Loucy (cell line): ENCODE data around the gene RGS2.

Source experiments
- EZH2phosphoT487 ChIP-seq: fragments of 200-600 bp; IDR thresholded peaks from 2 replicates; pipeline ENCODE4 v1.6.1; 2018; ENCODE audit warnings: antibody characterized with exemption, mild to moderate bottlenecking, moderate library complexity, borderline replicate concordance
- TF ChIP-seq, protein P1 (sequence below): fragments of 200-600 bp; sonication (generic); conservative IDR thresholded peaks from 2 replicates; pipeline ENCODE4 v1.5.1; 2014; ENCODE audit warnings: mild to moderate bottlenecking, antibody characterized with exemption, low read length

DNA sequence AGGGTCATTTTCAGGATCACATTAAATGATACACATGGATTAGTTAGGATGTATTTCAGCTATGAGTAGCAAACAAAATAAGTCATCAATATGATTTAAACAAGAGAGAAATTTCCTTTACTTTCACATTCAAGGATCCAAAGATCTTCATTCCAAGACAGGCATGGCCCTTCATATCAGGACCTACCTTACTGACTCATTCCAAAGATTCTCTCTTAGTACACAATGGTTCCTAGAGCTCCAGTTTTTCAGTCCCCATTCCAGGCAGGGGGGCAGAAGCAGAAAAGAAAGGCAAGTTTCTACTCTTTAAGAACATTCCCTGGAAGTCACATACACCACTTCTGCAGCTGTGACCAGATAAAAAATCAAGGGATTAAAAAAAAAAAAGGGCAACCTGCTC is 23.7 kb downstream of the RGS2 start:
- TF ChIP-seq, protein P1, sequence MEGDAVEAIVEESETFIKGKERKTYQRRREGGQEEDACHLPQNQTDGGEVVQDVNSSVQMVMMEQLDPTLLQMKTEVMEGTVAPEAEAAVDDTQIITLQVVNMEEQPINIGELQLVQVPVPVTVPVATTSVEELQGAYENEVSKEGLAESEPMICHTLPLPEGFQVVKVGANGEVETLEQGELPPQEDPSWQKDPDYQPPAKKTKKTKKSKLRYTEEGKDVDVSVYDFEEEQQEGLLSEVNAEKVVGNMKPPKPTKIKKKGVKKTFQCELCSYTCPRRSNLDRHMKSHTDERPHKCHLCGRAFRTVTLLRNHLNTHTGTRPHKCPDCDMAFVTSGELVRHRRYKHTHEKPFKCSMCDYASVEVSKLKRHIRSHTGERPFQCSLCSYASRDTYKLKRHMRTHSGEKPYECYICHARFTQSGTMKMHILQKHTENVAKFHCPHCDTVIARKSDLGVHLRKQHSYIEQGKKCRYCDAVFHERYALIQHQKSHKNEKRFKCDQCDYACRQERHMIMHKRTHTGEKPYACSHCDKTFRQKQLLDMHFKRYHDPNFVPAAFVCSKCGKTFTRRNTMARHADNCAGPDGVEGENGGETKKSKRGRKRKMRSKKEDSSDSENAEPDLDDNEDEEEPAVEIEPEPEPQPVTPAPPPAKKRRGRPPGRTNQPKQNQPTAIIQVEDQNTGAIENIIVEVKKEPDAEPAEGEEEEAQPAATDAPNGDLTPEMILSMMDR, result no peak
- no peak for TF ChIP-seq EZH2phosphoT487
